H9 (cell line): ENCODE measurements around the gene HMGCLL1. TPM values are rescaled to one million over a fixed set of nuclear protein-coding genes. Genes with fewer than 3 reads are reported as not detected.

ENCODE experiments used
- DNase-seq: peaks from one replicate; pipeline ENCODE4 v3.0.0-alpha.2; 2017
- H2AFZ ChIP-seq: one replicate; pipeline ENCODE4 v1.6.1; 2013; ENCODE audit warnings: mild to moderate bottlenecking, low read length, control low read depth, moderate library complexity
- H2AK5ac ChIP-seq: 2 replicates; pipeline ENCODE4 v1.6.1; 2013; ENCODE audit warnings: low read length, control low read depth, mixed read lengths; ENCODE audit not compliant: insufficient read length
- H2BK120ac ChIP-seq: one replicate; pipeline ENCODE4 v1.6.1; 2013; ENCODE audit warnings: low read depth, mild to moderate bottlenecking, low read length, control low read depth, inconsistent platforms; ENCODE audit not compliant: poor library complexity, severe bottlenecking
- H2BK12ac ChIP-seq: 2 replicates; pipeline ENCODE4 v1.6.1; 2013; ENCODE audit warnings: low read length, control low read depth, mixed read lengths, low read depth; ENCODE audit not compliant: insufficient read length
- H2BK15ac ChIP-seq: 2 replicates; pipeline ENCODE4 v1.6.1; 2013; ENCODE audit warnings: low read depth, low read length, control low read depth
- H2BK20ac ChIP-seq: one replicate; pipeline ENCODE4 v1.6.1; 2013; ENCODE audit warnings: low read depth, mild to moderate bottlenecking, low read length, control low read depth, inconsistent platforms; ENCODE audit not compliant: poor library complexity, severe bottlenecking
- H2BK5ac ChIP-seq: 2 replicates; pipeline ENCODE4 v1.6.1; 2013; ENCODE audit warnings: low read length, control low read depth, mixed read lengths; ENCODE audit not compliant: insufficient read length
- H3K14ac ChIP-seq: 2 replicates; pipeline ENCODE4 v1.6.1; 2013; ENCODE audit warnings: low read length, control low read depth; ENCODE audit not compliant: insufficient read depth
- H3K18ac ChIP-seq: 2 replicates; pipeline ENCODE4 v1.6.1; 2013; ENCODE audit warnings: low read depth, mild to moderate bottlenecking, mixed read lengths, low read length, control low read depth; ENCODE audit not compliant: insufficient read length
- H3K23ac ChIP-seq: 2 replicates; pipeline ENCODE4 v1.6.1; 2013; ENCODE audit warnings: low read length, control low read depth, mixed read lengths, low read depth; ENCODE audit not compliant: insufficient read length
- H3K23me2 ChIP-seq: 2 replicates; pipeline ENCODE4 v1.6.1; 2013; ENCODE audit warnings: low read depth, mild to moderate bottlenecking, mixed read lengths, low read length, control low read depth; ENCODE audit not compliant: insufficient read length, poor library complexity, severe bottlenecking
- H3K27ac ChIP-seq: 2 replicates; pipeline ENCODE4 v1.5.1; 2013; ENCODE audit warnings: low read length, control low read depth, mixed read lengths, low read depth; ENCODE audit not compliant: insufficient read length
- H3K27me3 ChIP-seq: 2 replicates; pipeline ENCODE4 v1.6.1; 2013; ENCODE audit warnings: low read length, control low read depth, inconsistent platforms; ENCODE audit not compliant: insufficient read depth
- H3K4ac ChIP-seq: 2 replicates; pipeline ENCODE4 v1.6.1; 2013; ENCODE audit warnings: low read depth, mild to moderate bottlenecking, control low read depth, inconsistent platforms, low read length, moderate library complexity
- H3K4me1 ChIP-seq: 2 replicates; pipeline ENCODE4 v1.6.1; 2013; ENCODE audit warnings: low read length, control low read depth, inconsistent platforms; ENCODE audit not compliant: insufficient read depth
- H3K4me2 ChIP-seq: 2 replicates; pipeline ENCODE4 v1.6.1; 2013; ENCODE audit warnings: low read length, control low read depth, mixed read lengths; ENCODE audit not compliant: insufficient read length, insufficient read depth
- H3K56ac ChIP-seq: 2 replicates; pipeline ENCODE4 v1.6.1; 2013; ENCODE audit warnings: low read depth, mild to moderate bottlenecking, mixed read lengths, low read length, control low read depth; ENCODE audit not compliant: insufficient read length
- H3K79me1 ChIP-seq: 2 replicates; pipeline ENCODE4 v1.6.1; 2013; ENCODE audit warnings: low read depth, mild to moderate bottlenecking, moderate library complexity, low read length, control low read depth, inconsistent platforms; ENCODE audit not compliant: insufficient read depth, poor library complexity, severe bottlenecking
- H3K79me2 ChIP-seq: 2 replicates; pipeline ENCODE4 v1.6.1; 2013; ENCODE audit warnings: low read length, control low read depth, inconsistent platforms; ENCODE audit not compliant: insufficient read depth
- H3K9ac ChIP-seq: 2 replicates; pipeline ENCODE4 v1.6.1; 2013; ENCODE audit warnings: low read length, control low read depth, mixed read lengths; ENCODE audit not compliant: insufficient read length; ENCODE audit errors: extremely low read depth
- H3K9me3 ChIP-seq: one replicate; pipeline ENCODE4 v1.6.1; 2013; ENCODE audit warnings: low read depth, low read length, inconsistent platforms; ENCODE audit not compliant: control insufficient read depth
- H3T11ph ChIP-seq: one replicate; pipeline ENCODE4 v1.6.1; 2013; ENCODE audit warnings: mild to moderate bottlenecking, low read length, control low read depth, inconsistent platforms
- H4K20me1 ChIP-seq: one replicate; pipeline ENCODE4 v1.6.1; 2013; ENCODE audit not compliant: control insufficient read depth, insufficient read length, insufficient read depth
- H4K5ac ChIP-seq: 2 replicates; pipeline ENCODE4 v1.6.1; 2013; ENCODE audit warnings: low read depth, mild to moderate bottlenecking, mixed read lengths, low read length, control low read depth; ENCODE audit not compliant: insufficient read length
- H4K8ac ChIP-seq: replicated peaks from 2 replicates; pipeline ENCODE4 v1.6.1; 2013; ENCODE audit warnings: low read length, control low read depth, mixed read lengths, low read depth; ENCODE audit not compliant: insufficient read length
- H4K91ac ChIP-seq: 2 replicates; pipeline ENCODE4 v1.6.1; 2013; ENCODE audit warnings: low read depth, mild to moderate bottlenecking, moderate library complexity, mixed read lengths, low read length, control low read depth; ENCODE audit not compliant: insufficient read length
- H3K27ac Mint-ChIP-seq, 3 experiments: 2 replicates in 2 of 3; 3 replicates in 1 of 3; pipeline ENCODE4 v1.8.0; 2020 to 2021; ENCODE audit warnings: mixed read lengths in 3 of 3, mild to moderate bottlenecking in 1 of 3, moderate library complexity in 1 of 3
- H3K27me3 Mint-ChIP-seq: 2 replicates; pipeline ENCODE4 v1.8.0; 2021; ENCODE audit warnings: low read depth, mild to moderate bottlenecking, moderate library complexity, mixed read lengths
- H3K36me3 Mint-ChIP-seq, 3 experiments: 2 replicates in 2 of 3; 3 replicates in 1 of 3; pipeline ENCODE4 v1.8.0; 2020 to 2021; ENCODE audit warnings: low read depth in 3 of 3, mixed read lengths in 3 of 3; ENCODE audit not compliant: insufficient read depth in 1 of 3
- H3K4me1 Mint-ChIP-seq, 2 experiments: 2 replicates each; pipeline ENCODE4 v1.8.0; 2020; ENCODE audit warnings: mixed read lengths in 2 of 2
- H3K4me3 Mint-ChIP-seq, 2 experiments: 2 replicates in 1 of 2; 3 replicates in 1 of 2; pipeline ENCODE4 v1.8.0; 2020 to 2021; ENCODE audit warnings: mild to moderate bottlenecking in 2 of 2, mixed read lengths in 2 of 2, moderate library complexity in 1 of 2
- H3K9me3 Mint-ChIP-seq, 2 experiments: 2 replicates in 1 of 2; 3 replicates in 1 of 2; pipeline ENCODE4 v1.8.0; 2020; ENCODE audit warnings: mild to moderate bottlenecking in 2 of 2, mixed read lengths in 2 of 2, moderate library complexity in 1 of 2
- WGBS: extraction: QIAGEN DNeasy Blood & Tissue Kit; methylation state at CpG from one replicate; pipeline ENCODE4 v1.1.7; 2013; ENCODE audit warnings: missing lambda C conversion rate, low lambda C conversion rate, mixed read lengths; ENCODE audit not compliant: insufficient read length; ENCODE audit errors: extremely low coverage; 5-methylcytosine and 5-hydroxymethylcytosine counted together
- total RNA-seq: library from RNA; stranded (reverse); gene quantifications from 2 replicates; pipeline ENCODE4 v1.2.1, GENCODE V29; 2021
- TF ChIP-seq, protein P1 (sequence below): fragments of 200-600 bp; sonication (generic); conservative IDR thresholded peaks from 3 replicates; pipeline ENCODE4 v1.8.0; 2021; ENCODE audit warnings: antibody characterized with exemption, mild to moderate bottlenecking

The HMGCLL1 gene
- total RNA-seq, 1 experiment from 2014 or later, result 0.24 TPM

DNA sequence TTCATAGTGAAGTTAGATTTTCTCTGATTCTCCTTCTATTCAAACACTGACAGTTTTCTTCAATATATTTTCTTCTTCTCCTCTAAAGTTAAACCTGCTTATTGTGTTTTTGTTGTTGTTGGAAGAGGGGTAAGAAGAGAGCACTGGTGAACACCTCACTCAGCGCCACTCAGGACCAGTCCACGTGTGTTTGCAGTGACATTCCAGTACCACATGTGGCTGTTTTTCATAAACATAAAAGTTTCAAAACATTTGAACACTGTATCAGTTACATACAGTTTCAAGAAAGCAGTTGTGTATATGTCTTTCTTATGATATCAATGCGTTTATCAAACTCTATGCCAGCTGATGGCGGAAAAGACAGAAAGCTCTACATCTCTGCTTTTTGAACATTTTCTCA, 86.7 kb downstream of the HMGCLL1 start:
- Histone ChIP-seq H3K18ac (no peak overlapping the region), H3K4me1 (no peaks in the 10 kb centered on the region), H3K79me1 (no peaks in the 10 kb centered on the region), H4K5ac (no peak overlapping the region), H3K14ac (no peak overlapping the region), H2BK12ac (no peak overlapping the region), H3K79me2 (no peaks in the 10 kb centered on the region), H3K23ac (no peak overlapping the region), H2AK5ac (no peak overlapping the region), H3K27ac (no peak overlapping the region), H3T11ph (no peak overlapping the region), H4K8ac (no peak overlapping the region), H2BK20ac (no peak overlapping the region), H4K91ac (no peak overlapping the region), H3K9ac (no peak overlapping the region), H4K20me1 (no peaks in the 10 kb centered on the region), H3K56ac (no peak overlapping the region), H3K9me3 (no peaks in the 10 kb centered on the region), H2BK120ac (no peak overlapping the region), H3K27me3 (no peaks in the 10 kb centered on the region), H2AFZ (no peak overlapping the region), H3K4me2 (no peak overlapping the region), H2BK15ac (no peak overlapping the region), H2BK5ac (no peak overlapping the region), H3K4ac (no peak overlapping the region), H3K23me2 (no peaks in the 10 kb centered on the region)
- Mint-ChIP-seq H3K9me3 (peaks cover 0 to 3% of the 10 kb centered on the region in 2 experiments; a peak in 1 of 5 replicates), H3K4me1 (no peaks in the 10 kb centered on the region), H3K4me3 (no peak overlapping the region), H3K36me3 (no peaks in the 10 kb centered on the region), H3K27me3 (no peaks in the 10 kb centered on the region), H3K27ac (no peak overlapping the region; a peak in 1 of 7 replicates)
- WGBS, result no CpG with 5 or more reads among the region's 4 CpGs
- DNase-seq, result no peak
- TF ChIP-seq, protein P1, sequence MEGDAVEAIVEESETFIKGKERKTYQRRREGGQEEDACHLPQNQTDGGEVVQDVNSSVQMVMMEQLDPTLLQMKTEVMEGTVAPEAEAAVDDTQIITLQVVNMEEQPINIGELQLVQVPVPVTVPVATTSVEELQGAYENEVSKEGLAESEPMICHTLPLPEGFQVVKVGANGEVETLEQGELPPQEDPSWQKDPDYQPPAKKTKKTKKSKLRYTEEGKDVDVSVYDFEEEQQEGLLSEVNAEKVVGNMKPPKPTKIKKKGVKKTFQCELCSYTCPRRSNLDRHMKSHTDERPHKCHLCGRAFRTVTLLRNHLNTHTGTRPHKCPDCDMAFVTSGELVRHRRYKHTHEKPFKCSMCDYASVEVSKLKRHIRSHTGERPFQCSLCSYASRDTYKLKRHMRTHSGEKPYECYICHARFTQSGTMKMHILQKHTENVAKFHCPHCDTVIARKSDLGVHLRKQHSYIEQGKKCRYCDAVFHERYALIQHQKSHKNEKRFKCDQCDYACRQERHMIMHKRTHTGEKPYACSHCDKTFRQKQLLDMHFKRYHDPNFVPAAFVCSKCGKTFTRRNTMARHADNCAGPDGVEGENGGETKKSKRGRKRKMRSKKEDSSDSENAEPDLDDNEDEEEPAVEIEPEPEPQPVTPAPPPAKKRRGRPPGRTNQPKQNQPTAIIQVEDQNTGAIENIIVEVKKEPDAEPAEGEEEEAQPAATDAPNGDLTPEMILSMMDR, result no peak
